ENCODE data around the gene C20orf96. TPM values are rescaled to one million over a fixed set of nuclear protein-coding genes. Genes with fewer than 3 reads are reported as not detected.
A peak's percentile ranks its signal among the peaks of the same experiment; 100 is the strongest.

The C20orf96 gene
- total and polyA plus RNA-seq, 2 donors (not counting 3 experiments of a cell fraction or from before 2014, with no cell fraction given) = 17.0 to 17.2 TPM

DNA sequence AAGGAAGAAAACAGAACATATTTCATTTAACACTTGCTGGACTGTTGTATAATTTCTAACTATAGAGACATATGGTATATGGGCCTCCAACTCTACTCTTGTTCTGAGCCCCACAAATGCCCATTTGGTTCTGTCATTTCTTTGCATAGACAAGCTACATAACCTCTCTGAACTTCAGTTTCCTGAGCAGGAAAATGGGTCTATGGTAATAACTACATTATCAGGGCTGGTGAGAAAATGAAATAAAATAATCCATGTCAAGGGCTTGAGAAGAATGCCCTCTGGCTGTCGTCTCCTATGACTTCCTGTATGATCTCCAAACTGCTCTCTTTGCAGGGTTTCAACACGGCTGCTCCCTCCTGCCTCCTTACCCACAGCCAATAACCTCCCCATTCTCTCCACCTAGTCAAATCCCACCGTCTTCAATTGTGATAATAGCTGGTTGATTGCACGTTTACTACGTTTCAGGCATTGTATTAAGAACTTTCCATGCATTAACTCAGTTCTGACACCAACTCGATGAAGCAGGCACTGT lies 18.8 kb upstream of the C20orf96 start:
- ChIA-PET CTCF (interaction anchor here (0.6 to 2.0 kb wide), 7 partner anchors 10 to 122 kb away, joined by 3 to 18 read pairs (median 4); partner anchors contain the start of genes NRSN2 and SOX12), POLR2A (interaction anchor here (1.7 to 1.8 kb wide), 2 partner anchors 11 to 16 kb away, joined by 7 to 9 read pairs; partner anchors contain the start of gene SOX12)
- no peak for FAIRE-seq
- H3K27ac ChIP-seq (ENCODE audit: insufficient read depth, low read depth, low read length) = peak overlapping the region; percentile 96
- TSS peak; percentile 95 for BruUV-seq (replicated peaks)
- H3K4me2 ChIP-seq (ENCODE audit: insufficient read depth, low read length) = peak overlapping the region; percentile 87
- H3K79me2 ChIP-seq (ENCODE audit: control insufficient read depth, insufficient read depth, low read length) = no peaks in the 10 kb centered on the region
- H3K27me3 ChIP-seq (ENCODE audit: control insufficient read depth in 2 of 2, insufficient read depth in 2 of 2, low read length in 2 of 2) = no peaks in the 10 kb centered on the region
- H3K36me3 ChIP-seq (ENCODE audit: control insufficient read depth in 2 of 2, extremely low read depth in 1 of 2, insufficient read depth in 2 of 2, low read length in 2 of 2) = no peaks in the 10 kb centered on the region
- peak overlapping the region; percentile 90 for H3K9ac ChIP-seq (replicated peaks; ENCODE audit: extremely low read depth, insufficient read depth, low read length)
- H3K4me3 ChIP-seq (replicated peaks in 1 of 3; ENCODE audit: insufficient read depth in 1 of 3, low read depth in 1 of 3, low read length in 3 of 3) = peak overlapping the region in 2 of 3 experiments; percentile 41 to 54
- no peaks in the 10 kb centered on the region for H4K20me1 ChIP-seq (replicated peaks; ENCODE audit: control insufficient read depth, extremely low read depth, insufficient read depth, low read length)
- H3K9me3 ChIP-seq (replicated peaks; ENCODE audit: control insufficient read depth, insufficient read depth, low read length) = no peaks in the 10 kb centered on the region
- dilution Hi-C loops (cut with MboI; ENCODE audit: extremely low pct_ligation_motif_present, low sequenced_read_pairs) (no loop called here), intact Hi-C loops (cut with micrococcal nuclease) (no loop called here)
- no peak for TF ChIP-seq FOS (IDR thresholded peaks at IDR 0.05; ENCODE audit: borderline replicate concordance, insufficient read depth, low read length)
- TF ChIP-seq, protein P1, sequence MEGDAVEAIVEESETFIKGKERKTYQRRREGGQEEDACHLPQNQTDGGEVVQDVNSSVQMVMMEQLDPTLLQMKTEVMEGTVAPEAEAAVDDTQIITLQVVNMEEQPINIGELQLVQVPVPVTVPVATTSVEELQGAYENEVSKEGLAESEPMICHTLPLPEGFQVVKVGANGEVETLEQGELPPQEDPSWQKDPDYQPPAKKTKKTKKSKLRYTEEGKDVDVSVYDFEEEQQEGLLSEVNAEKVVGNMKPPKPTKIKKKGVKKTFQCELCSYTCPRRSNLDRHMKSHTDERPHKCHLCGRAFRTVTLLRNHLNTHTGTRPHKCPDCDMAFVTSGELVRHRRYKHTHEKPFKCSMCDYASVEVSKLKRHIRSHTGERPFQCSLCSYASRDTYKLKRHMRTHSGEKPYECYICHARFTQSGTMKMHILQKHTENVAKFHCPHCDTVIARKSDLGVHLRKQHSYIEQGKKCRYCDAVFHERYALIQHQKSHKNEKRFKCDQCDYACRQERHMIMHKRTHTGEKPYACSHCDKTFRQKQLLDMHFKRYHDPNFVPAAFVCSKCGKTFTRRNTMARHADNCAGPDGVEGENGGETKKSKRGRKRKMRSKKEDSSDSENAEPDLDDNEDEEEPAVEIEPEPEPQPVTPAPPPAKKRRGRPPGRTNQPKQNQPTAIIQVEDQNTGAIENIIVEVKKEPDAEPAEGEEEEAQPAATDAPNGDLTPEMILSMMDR (IDR thresholded peaks at IDR 0.05; ENCODE audit: extremely low read depth in 1 of 2, insufficient read depth in 1 of 2, low read depth in 1 of 2, low read length in 2 of 2) = no peak
- no peak for TF ChIP-seq POLR2AphosphoS5 (IDR thresholded peaks at IDR 0.05; ENCODE audit: insufficient read depth, low read depth, low read length)
- no peak for TF ChIP-seq EZH2 (IDR thresholded peaks at IDR 0.05; ENCODE audit: borderline replicate concordance, low read depth, low read length, severe bottlenecking)
- TF ChIP-seq JUN (IDR thresholded peaks at IDR 0.05; ENCODE audit: borderline replicate concordance, insufficient read depth, insufficient read length, low read depth) = no peak
- TF ChIP-seq, protein P2, sequence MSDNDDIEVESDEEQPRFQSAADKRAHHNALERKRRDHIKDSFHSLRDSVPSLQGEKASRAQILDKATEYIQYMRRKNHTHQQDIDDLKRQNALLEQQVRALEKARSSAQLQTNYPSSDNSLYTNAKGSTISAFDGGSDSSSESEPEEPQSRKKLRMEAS (IDR thresholded peaks at IDR 0.05; ENCODE audit: insufficient read depth, insufficient read length) = no peak
- TF ChIP-seq POLR2A (IDR thresholded peaks at IDR 0.05; ENCODE audit: low read depth, low read length) = no peak
- TF ChIP-seq GATA2 (IDR thresholded peaks at IDR 0.05; ENCODE audit: insufficient read depth, insufficient read length, low read depth, low read length) = no peak
- no peak for TF ChIP-seq MYC (IDR thresholded peaks at IDR 0.05; ENCODE audit: low read depth, low read length)
- H3K9me1 ChIP-seq (replicated peaks; ENCODE audit: control insufficient read depth, extremely low read depth, insufficient read depth, low read length) = no peaks in the 10 kb centered on the region
- no peak for DNase-seq (ENCODE audit: low read depth, low spot score)
- H3K4me1 ChIP-seq (ENCODE audit: control insufficient read depth, extremely low read depth, insufficient read depth, low read length) = peaks cover 29% of the 10 kb centered on the region
- peak overlapping the region; percentile 71 for H2AFZ ChIP-seq (ENCODE audit: low read depth, low read length)
